ENCODE measurements around the gene MAEA.
"Not testable (repeated sequence)": the region's sequence is repeated elsewhere in the genome, so short reads cannot be mapped to it uniquely, and the experiment has no call there.

MAEA gene

DNA sequence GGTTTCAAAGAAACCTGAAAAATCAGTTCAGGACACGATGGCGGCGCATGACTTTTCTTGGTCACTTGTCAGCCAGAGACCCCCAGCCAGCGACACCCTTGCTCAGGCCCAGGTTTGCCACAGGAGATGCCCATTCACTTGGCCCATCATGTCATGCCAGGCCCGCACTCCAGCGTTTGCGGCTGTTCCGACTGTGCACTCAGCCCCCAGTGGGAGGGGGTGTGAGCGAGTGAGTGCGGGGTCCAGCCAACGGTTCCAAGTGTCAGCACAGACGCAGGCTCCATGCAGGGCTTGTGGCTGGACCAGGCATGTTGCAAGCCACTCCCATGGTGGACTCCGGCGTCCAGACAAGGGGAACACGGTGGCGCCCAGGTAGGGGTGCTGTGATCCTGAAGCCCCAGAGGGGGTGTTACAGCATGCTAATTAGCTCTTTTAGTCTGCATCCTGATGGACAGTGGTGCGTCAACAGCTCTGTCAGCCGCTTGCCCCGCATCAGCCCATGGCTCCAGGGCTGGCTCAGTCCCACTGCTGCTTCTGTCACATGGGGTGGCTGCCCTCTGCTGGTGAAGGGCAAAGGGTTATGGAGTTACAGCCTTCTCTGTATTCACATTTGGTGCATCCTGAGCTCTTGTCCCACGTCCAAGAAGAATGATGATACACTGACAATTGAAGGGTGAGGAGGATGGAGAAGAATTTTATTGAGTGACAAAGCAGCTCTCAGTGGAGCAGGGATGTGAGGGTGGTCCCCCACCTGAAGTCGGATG, 3.7 kb upstream of the MAEA start:
- no peaks in the 10 kb centered on the region for H3K27me3 ChIP-seq (ENCODE audit: insufficient read depth, insufficient read length)
- no peak for TF ChIP-seq YY1 (IDR thresholded peaks at IDR 0.05; ENCODE audit: insufficient read depth, insufficient read length)
- TF ChIP-seq ZNF274 (IDR thresholded peaks at IDR 0.05; ENCODE audit: low read depth, low read length): no peak
- TF ChIP-seq SUZ12 (IDR thresholded peaks at IDR 0.05; ENCODE audit: extremely low read depth, insufficient read depth, insufficient read length): no peak
- H3K9me3 ChIP-seq (ENCODE audit: insufficient read depth, low read length): peaks cover 16% of the 10 kb centered on the region; the same call in 1 of the 2 replicates
- H3K4me3 ChIP-seq (ENCODE audit: insufficient read length, low read depth): no peak overlapping the region
- H3K36me3 ChIP-seq (ENCODE audit: insufficient read depth, insufficient read length, low read length): no peaks in the 10 kb centered on the region
- H3K4me1 ChIP-seq (ENCODE audit: insufficient read depth, insufficient read length): no peaks in the 10 kb centered on the region
- DNase-seq (ENCODE audit: low read depth, low spot score): no peak
- no peak overlapping the region for H3K9ac ChIP-seq (ENCODE audit: insufficient read length, low read depth)

DNA sequence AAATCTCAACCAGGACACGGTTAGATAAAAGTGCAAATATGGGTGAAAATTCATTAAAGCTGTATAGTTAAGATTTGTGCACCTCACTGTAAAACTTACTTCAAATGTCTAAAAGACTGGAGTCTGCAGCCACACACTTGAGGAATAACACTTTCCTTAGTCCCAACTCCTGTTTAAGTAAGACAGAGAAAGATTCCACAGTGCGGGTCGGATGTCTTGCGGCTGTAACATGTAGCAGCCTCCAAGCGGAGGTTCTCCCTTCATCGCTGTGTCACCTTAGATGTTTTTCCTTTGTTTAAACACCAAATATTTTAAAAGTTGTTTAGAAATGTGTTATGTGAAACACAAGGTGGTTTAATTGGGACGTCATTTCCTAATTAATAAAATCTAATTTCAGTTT, 905 bp upstream of the MAEA start:
- peaks cover 22% of the 10 kb centered on the region for H3K36me3 ChIP-seq (ENCODE audit: insufficient read depth, insufficient read length, low read length)
- H3K9me3 ChIP-seq (ENCODE audit: insufficient read depth, low read length): peaks cover 16% of the 10 kb centered on the region; the same call in 1 of the 2 replicates
- peak overlapping the region; percentile 94 for H3K9ac ChIP-seq (ENCODE audit: insufficient read length, low read depth)
- H3K4me1 ChIP-seq (ENCODE audit: insufficient read depth, insufficient read length): peaks cover 12% of the 10 kb centered on the region
- DNase-seq (ENCODE audit: low read depth, low spot score): no peak
- no peaks in the 10 kb centered on the region for H3K27me3 ChIP-seq (ENCODE audit: insufficient read depth, insufficient read length)
- peak overlapping the region; percentile 74 for H3K4me3 ChIP-seq (ENCODE audit: insufficient read length, low read depth)
- TF ChIP-seq SUZ12 (IDR thresholded peaks at IDR 0.05; ENCODE audit: extremely low read depth, insufficient read depth, insufficient read length) (no peak), YY1 (IDR thresholded peaks at IDR 0.05; ENCODE audit: insufficient read depth, insufficient read length) (no peak), ZNF274 (IDR thresholded peaks at IDR 0.05; ENCODE audit: low read depth, low read length) (no peak)

DNA sequence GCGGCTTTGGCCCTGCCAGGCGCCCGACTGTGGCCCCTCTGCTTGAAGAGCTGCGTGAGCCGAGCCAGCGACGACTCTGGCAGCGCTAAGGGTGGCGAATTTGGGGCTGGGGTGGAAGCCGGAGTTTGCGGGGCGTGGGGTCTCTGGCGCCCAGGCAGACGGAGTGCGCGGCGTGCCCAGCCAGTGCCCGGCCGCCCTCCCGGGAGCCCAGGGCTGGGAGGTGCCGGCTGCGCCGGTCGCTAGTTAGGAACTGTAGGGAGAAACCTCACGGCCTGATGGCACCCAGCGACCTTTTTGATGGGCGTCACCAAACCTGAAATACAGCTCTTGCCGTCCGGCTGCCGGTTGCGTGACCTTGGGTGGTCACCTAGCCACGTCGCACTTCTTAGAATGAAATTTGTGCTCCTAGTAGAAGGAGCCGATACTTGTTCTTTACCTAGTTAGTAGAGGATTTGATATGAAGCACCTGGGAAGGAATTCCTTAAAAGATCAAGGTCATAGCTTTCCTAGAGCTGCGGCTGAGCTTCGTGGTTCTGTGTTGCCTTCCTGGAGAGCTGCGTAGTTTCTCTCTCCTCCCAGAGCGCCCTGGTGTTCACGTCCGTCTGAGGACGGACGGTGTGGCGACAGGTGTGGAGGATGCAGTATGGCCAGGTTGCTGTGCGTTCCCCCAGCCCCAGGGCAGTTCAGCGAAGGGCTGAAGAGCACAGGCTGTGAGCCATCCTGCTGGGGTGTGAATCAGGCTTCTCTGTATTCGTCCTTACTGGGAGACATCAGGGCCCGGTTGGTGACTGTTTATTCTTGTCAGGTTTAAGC, 680 bp downstream of the MAEA start:
- Histone ChIP-seq H3K4me3 (ENCODE audit: insufficient read length, low read depth) (peak overlapping the region; percentile 74), H3K9me3 (ENCODE audit: insufficient read depth, low read length) (peaks cover 16% of the 10 kb centered on the region; the same call in 1 of the 2 replicates), H3K9ac (ENCODE audit: insufficient read length, low read depth) (peak overlapping the region; percentile 93), H3K36me3 (ENCODE audit: insufficient read depth, insufficient read length, low read length) (peaks cover 33% of the 10 kb centered on the region), H3K4me1 (ENCODE audit: insufficient read depth, insufficient read length) (peaks cover 19% of the 10 kb centered on the region), H3K27me3 (ENCODE audit: insufficient read depth, insufficient read length) (no peaks in the 10 kb centered on the region)
- TF ChIP-seq ZNF274 (IDR thresholded peaks at IDR 0.05; ENCODE audit: low read depth, low read length) (no peak), SUZ12 (IDR thresholded peaks at IDR 0.05; ENCODE audit: extremely low read depth, insufficient read depth, insufficient read length) (no peak), YY1 (IDR thresholded peaks at IDR 0.05; ENCODE audit: insufficient read depth, insufficient read length) (no peak)
- DNase-seq (ENCODE audit: low read depth, low spot score): no peak

DNA sequence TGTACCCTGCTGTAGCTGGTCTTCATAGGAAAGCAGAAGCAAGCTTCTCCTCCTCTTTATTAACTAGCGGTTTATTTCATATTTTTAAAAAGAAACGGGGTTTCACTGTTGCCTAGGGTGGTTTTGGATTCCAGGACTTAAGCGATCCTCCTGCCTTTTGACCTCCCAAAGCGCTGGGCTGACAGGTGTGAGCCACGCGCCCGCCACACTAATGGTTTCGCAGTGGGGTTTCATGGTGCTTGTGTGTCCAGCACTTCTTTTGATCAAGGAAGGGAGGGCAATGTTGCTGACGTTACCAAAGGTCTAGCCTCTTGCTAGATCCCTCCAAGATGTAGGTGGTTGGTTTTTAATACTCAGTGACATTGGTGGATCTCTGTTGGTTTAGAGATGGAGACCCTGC, 1.4 kb downstream of the MAEA start:
- H3K9me3 ChIP-seq (ENCODE audit: insufficient read depth, low read length): peaks cover 10% of the 10 kb centered on the region; the same call in 1 of the 2 replicates
- H3K9ac ChIP-seq (ENCODE audit: insufficient read length, low read depth): peak overlapping the region; percentile 93
- H3K36me3 ChIP-seq (ENCODE audit: insufficient read depth, insufficient read length, low read length): peaks cover 33% of the 10 kb centered on the region
- TF ChIP-seq SUZ12 (IDR thresholded peaks at IDR 0.05; ENCODE audit: extremely low read depth, insufficient read depth, insufficient read length): no peak
- no peak for TF ChIP-seq YY1 (IDR thresholded peaks at IDR 0.05; ENCODE audit: insufficient read depth, insufficient read length)
- TF ChIP-seq ZNF274 (IDR thresholded peaks at IDR 0.05; ENCODE audit: low read depth, low read length): no peak
- H3K4me3 ChIP-seq (ENCODE audit: insufficient read length, low read depth): peak overlapping the region; percentile 74
- no peaks in the 10 kb centered on the region for H3K27me3 ChIP-seq (ENCODE audit: insufficient read depth, insufficient read length)
- no peak for DNase-seq (ENCODE audit: low read depth, low spot score)
- H3K4me1 ChIP-seq (ENCODE audit: insufficient read depth, insufficient read length): peaks cover 19% of the 10 kb centered on the region

DNA sequence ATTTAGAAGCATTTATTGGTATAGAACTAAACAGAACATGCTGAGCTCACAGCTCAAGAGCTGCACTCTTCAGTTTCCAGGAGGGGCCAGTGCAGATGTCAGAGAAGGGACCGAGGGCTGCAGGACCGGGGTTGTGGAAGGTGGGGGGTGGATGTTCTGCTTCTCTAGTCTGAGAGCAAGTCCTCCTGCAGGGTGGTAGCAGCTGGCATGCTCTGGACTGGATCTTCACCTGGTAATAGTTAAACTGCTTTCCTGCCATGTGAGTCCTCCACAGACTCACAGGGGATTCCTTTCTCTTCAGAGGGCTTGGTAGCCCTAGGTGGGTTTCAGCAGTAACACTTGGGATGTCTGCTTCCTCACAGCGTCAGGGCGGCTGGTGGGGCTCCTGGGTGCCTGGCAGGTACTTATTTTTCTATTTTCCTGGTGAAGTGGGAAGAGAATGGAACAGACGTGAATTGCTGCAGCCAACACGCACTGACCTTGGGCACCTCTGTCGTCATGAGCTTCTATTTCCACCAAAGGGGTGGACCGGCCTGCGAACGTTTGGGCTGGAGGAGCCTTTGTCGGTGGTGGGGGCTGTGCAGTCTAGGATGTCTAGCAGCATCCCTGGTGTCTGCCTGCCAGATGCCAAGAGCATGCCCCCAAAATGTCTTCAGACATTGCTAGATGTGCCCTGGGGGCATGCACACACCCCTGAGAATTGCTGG, 2.5 kb downstream of the MAEA start:
- no peak overlapping the region for H3K4me3 ChIP-seq (ENCODE audit: insufficient read length, low read depth)
- TF ChIP-seq YY1 (IDR thresholded peaks at IDR 0.05; ENCODE audit: insufficient read depth, insufficient read length) (no peak), SUZ12 (IDR thresholded peaks at IDR 0.05; ENCODE audit: extremely low read depth, insufficient read depth, insufficient read length) (no peak), ZNF274 (IDR thresholded peaks at IDR 0.05; ENCODE audit: low read depth, low read length) (no peak)
- H3K9ac ChIP-seq (ENCODE audit: insufficient read length, low read depth): no peak overlapping the region
- 0 out of 2 replicates have a peak, but pooled peaks cover under 1% of the 10 kb centered on the region for H3K9me3 ChIP-seq (ENCODE audit: insufficient read depth, low read length)
- peaks cover 43% of the 10 kb centered on the region for H3K36me3 ChIP-seq (ENCODE audit: insufficient read depth, insufficient read length, low read length)
- H3K27me3 ChIP-seq (ENCODE audit: insufficient read depth, insufficient read length): no peaks in the 10 kb centered on the region
- no peak for DNase-seq (ENCODE audit: low read depth, low spot score)
- H3K4me1 ChIP-seq (ENCODE audit: insufficient read depth, insufficient read length): peaks cover 28% of the 10 kb centered on the region

DNA sequence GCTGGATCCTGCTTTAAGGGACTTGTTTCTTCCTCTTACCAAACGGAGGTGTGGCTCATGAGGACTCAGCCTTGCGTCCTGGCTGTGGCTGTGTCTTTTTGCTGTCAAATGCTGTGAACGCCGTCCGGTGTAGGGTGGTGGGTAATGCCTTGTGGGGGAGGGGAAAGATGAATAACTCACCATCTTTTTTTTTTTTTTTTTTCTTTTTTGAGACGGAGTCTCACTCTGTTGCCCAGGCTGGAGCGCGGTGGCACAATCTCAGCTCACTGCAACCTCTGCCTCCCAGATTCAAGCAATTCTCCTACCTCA, 3.0 kb downstream of the MAEA start:
- Histone ChIP-seq H3K4me1 (ENCODE audit: insufficient read depth, insufficient read length) (peaks cover 32% of the 10 kb centered on the region), H3K36me3 (ENCODE audit: insufficient read depth, insufficient read length, low read length) (peaks cover 48% of the 10 kb centered on the region)
- H3K9me3 ChIP-seq (ENCODE audit: insufficient read depth, low read length); H3K4me3 ChIP-seq (ENCODE audit: insufficient read length, low read depth); H3K9ac ChIP-seq (ENCODE audit: insufficient read length, low read depth); DNase-seq (ENCODE audit: low read depth, low spot score); H3K27me3 ChIP-seq (ENCODE audit: insufficient read depth, insufficient read length): not testable (repeated sequence)

DNA sequence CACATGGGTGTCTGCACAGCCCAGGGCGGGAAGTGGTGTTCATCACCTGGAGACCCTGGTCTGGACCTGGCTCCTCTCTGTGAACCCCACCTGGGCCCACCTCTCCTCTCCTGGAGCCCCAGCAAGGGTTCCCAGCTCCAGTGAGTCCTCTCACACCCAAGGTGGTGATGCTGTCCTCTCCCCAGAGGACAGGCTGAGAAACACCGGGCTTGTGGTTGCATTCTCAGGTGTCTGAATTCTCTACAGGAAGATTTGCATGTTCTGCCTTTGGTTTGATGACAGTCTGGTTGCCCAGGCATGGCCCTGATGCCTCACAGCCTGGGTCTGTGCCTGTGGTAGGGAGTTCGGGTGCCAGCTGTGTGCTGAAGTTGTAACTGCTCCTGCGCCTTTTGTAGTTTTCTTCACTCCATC, 3.8 kb downstream of the MAEA start:
- H3K27me3 ChIP-seq (ENCODE audit: insufficient read depth, insufficient read length): no peaks in the 10 kb centered on the region
- no peak for TF ChIP-seq ZNF274 (IDR thresholded peaks at IDR 0.05; ENCODE audit: low read depth, low read length)
- TF ChIP-seq YY1 (IDR thresholded peaks at IDR 0.05; ENCODE audit: insufficient read depth, insufficient read length): no peak
- TF ChIP-seq SUZ12 (IDR thresholded peaks at IDR 0.05; ENCODE audit: extremely low read depth, insufficient read depth, insufficient read length): no peak
- no peak overlapping the region for H3K4me3 ChIP-seq (ENCODE audit: insufficient read length, low read depth)
- H3K36me3 ChIP-seq (ENCODE audit: insufficient read depth, insufficient read length, low read length): peaks cover 56% of the 10 kb centered on the region
- no peak overlapping the region for H3K9ac ChIP-seq (ENCODE audit: insufficient read length, low read depth)
- no peaks in the 10 kb centered on the region for H3K9me3 ChIP-seq (ENCODE audit: insufficient read depth, low read length)
- no peak for DNase-seq (ENCODE audit: low read depth, low spot score)
- H3K4me1 ChIP-seq (ENCODE audit: insufficient read depth, insufficient read length): peaks cover 33% of the 10 kb centered on the region
